H1 (cell line): ENCODE results near the gene EIF4E2. TPM values are rescaled to one million over a fixed set of nuclear protein-coding genes. Genes with fewer than 3 reads are reported as not detected.

Experiments
- CTCF ChIA-PET: fragments of 300-600 bp; sonication (Branson Sonifier 250); formaldehyde crosslinking; loops from one replicate; lab custom pipeline; 2021; ENCODE audit not compliant: partially characterized antibody; lab: Charles Lee
- POLR2A ChIA-PET: fragments of 300-600 bp; sonication (Branson Sonifier 250); formaldehyde crosslinking; loops from one replicate; lab custom pipeline; 2021; ENCODE audit warnings: inconsistent platforms; ENCODE audit not compliant: partially characterized antibody; lab: Charles Lee
- DNase-seq, 2 experiments: peaks; one replicate each; pipeline versions ENCODE4 v3.0.0 to v3.0.0-alpha.2; 2010 to 2022; ENCODE audit warnings: low spot score in 2 of 2, low read depth in 1 of 2, mixed read lengths in 1 of 2
- FAIRE-seq: peaks from 2 replicates; lab custom pipeline; 2011; peaks lifted over from hg19 to GRCh38; lab: Jason Lieb, UNC
- H2AFZ ChIP-seq: 2 replicates; pipeline ENCODE4 v1.8.1; 2012; ENCODE audit warnings: low read length, inconsistent platforms
- H2AK5ac ChIP-seq: 2 replicates; pipeline ENCODE4 v1.6.1; 2013; ENCODE audit warnings: low read depth, low read length
- H2BK120ac ChIP-seq: replicated peaks from 2 replicates; pipeline ENCODE3; 2013; ENCODE audit warnings: low read depth, low read length, inconsistent platforms
- H2BK12ac ChIP-seq: 2 replicates; pipeline ENCODE4 v1.6.1; 2013; ENCODE audit warnings: low read depth, low read length
- H2BK15ac ChIP-seq: 2 replicates; pipeline ENCODE4 v1.6.1; 2013; ENCODE audit warnings: low read length
- H2BK20ac ChIP-seq: 2 replicates; pipeline ENCODE4 v1.6.1; 2013; ENCODE audit warnings: low read length
- H2BK5ac ChIP-seq: 2 replicates; pipeline ENCODE4 v1.6.1; 2013; ENCODE audit warnings: low read depth, low read length
- H3K14ac ChIP-seq: 2 replicates; pipeline ENCODE4 v1.6.1; 2013; ENCODE audit warnings: inconsistent platforms; ENCODE audit not compliant: insufficient read length
- H3K18ac ChIP-seq: 2 replicates; pipeline ENCODE4 v1.6.1; 2013; ENCODE audit warnings: low read length; ENCODE audit errors: extremely low read depth
- H3K23ac ChIP-seq: 2 replicates; pipeline ENCODE4 v1.6.1; 2013; ENCODE audit warnings: inconsistent platforms; ENCODE audit not compliant: insufficient read length
- H3K23me2 ChIP-seq: 2 replicates; pipeline ENCODE4 v1.6.1; 2013; ENCODE audit warnings: low read depth, low read length
- H3K27ac ChIP-seq: 2 replicates; pipeline ENCODE4 v1.6.1; 2011; ENCODE audit warnings: low read depth, low read length, inconsistent platforms
- H3K27me3 ChIP-seq, 4 experiments: replicated peaks in 1 of 4; 1 replicate in 1 of 4; 2 replicates in 3 of 4; pipeline versions ENCODE4 v1.6.1 to v1.8.1; 2011 to 2013; ENCODE audit warnings: low read length in 3 of 4, mild to moderate bottlenecking in 3 of 4, inconsistent platforms in 2 of 4, mixed read lengths in 2 of 4, moderate library complexity in 1 of 4; ENCODE audit not compliant: control insufficient read depth in 3 of 4, insufficient read depth in 3 of 4; ENCODE audit errors: extremely low read depth in 1 of 4
- H3K36me3 ChIP-seq, 4 experiments: 2 replicates each; pipeline versions ENCODE4 v1.6.1 to v1.8.1; 2011 to 2013; ENCODE audit warnings: mild to moderate bottlenecking in 4 of 4, low read length in 3 of 4, moderate library complexity in 2 of 4, control low read depth in 1 of 4, inconsistent platforms in 1 of 4; ENCODE audit not compliant: insufficient read depth in 4 of 4, control insufficient read depth in 2 of 4
- H3K4ac ChIP-seq: replicated peaks from 2 replicates; pipeline ENCODE3; 2013; ENCODE audit warnings: low read length, low read depth, mixed read lengths, inconsistent platforms; ENCODE audit not compliant: insufficient read length
- H3K4me1 ChIP-seq, 4 experiments: replicated peaks in 1 of 4; 1 replicate in 1 of 4; 2 replicates in 3 of 4; pipeline versions ENCODE4 v1.6.1 to v1.8.1; 2011 to 2013; ENCODE audit warnings: low read length in 3 of 4, inconsistent platforms in 2 of 4, mixed read lengths in 1 of 4; ENCODE audit not compliant: insufficient read depth in 4 of 4, control insufficient read depth in 3 of 4
- H3K4me2 ChIP-seq, 2 experiments: 2 replicates each; pipeline versions ENCODE4 v1.6.1 to v1.8.1; 2011 to 2013; ENCODE audit warnings: low read depth in 2 of 2, low read length in 2 of 2, control low read depth in 1 of 2, inconsistent platforms in 1 of 2, mild to moderate bottlenecking in 1 of 2; ENCODE audit not compliant: insufficient read depth in 1 of 2
- H3K4me3 ChIP-seq, 4 experiments: fragments of 200-600, 300-600 bp in 1 of 4; sonication (generic), shearing (Covaris generic), sonication (Bioruptor Twin) in 1 of 4; 2 replicates each; pipeline versions ENCODE4 v1.5.1 to v1.8.1; 2011 to 2016; ENCODE audit warnings: low read length in 4 of 4, low read depth in 3 of 4, control low read depth in 2 of 4, inconsistent platforms in 2 of 4, mild to moderate bottlenecking in 2 of 4, mixed read lengths in 1 of 4, moderate library complexity in 1 of 4; ENCODE audit not compliant: insufficient read depth in 2 of 4; ENCODE audit errors: extremely low read depth in 1 of 4
- H3K56ac ChIP-seq: replicated peaks from 2 replicates; pipeline ENCODE3; 2013; ENCODE audit warnings: low read depth, mild to moderate bottlenecking, mixed read lengths, low read length, inconsistent platforms; ENCODE audit not compliant: insufficient read length
- H3K79me1 ChIP-seq: 2 replicates; pipeline ENCODE4 v1.6.1; 2013; ENCODE audit warnings: low read depth, low read length, control low read depth
- H3K79me2 ChIP-seq, 2 experiments: 2 replicates each; pipeline versions ENCODE4 v1.6.1 to v1.8.1; 2012 to 2013; ENCODE audit warnings: low read length in 2 of 2, mild to moderate bottlenecking in 2 of 2, inconsistent platforms in 1 of 2; ENCODE audit not compliant: insufficient read depth in 2 of 2, control insufficient read depth in 1 of 2
- H3K9ac ChIP-seq, 4 experiments: replicated peaks in 1 of 4; 1 replicate in 1 of 4; 2 replicates in 3 of 4; pipeline versions ENCODE4 v1.6.1 to v1.8.1; 2011 to 2013; ENCODE audit warnings: low read depth in 3 of 4, low read length in 3 of 4, control low read depth in 2 of 4, mild to moderate bottlenecking in 2 of 4, moderate library complexity in 2 of 4, inconsistent platforms in 1 of 4; ENCODE audit errors: extremely low read depth in 1 of 4
- H3K9me3 ChIP-seq, 2 experiments: 2 replicates each; pipeline versions ENCODE4 v1.6.1 to v1.8.1; 2012 to 2013; ENCODE audit warnings: mild to moderate bottlenecking in 2 of 2, moderate library complexity in 2 of 2, control low read depth in 1 of 2, inconsistent platforms in 1 of 2, low read depth in 1 of 2, low read length in 1 of 2, mixed read lengths in 1 of 2; ENCODE audit not compliant: insufficient read depth in 2 of 2
- H4K20me1 ChIP-seq, 2 experiments: replicated peaks in 1 of 2; 2 replicates each; pipeline versions ENCODE3 to v1.8.1; 2011 to 2013; ENCODE audit warnings: inconsistent platforms in 2 of 2, low read length in 2 of 2, mild to moderate bottlenecking in 1 of 2; ENCODE audit not compliant: insufficient read depth in 2 of 2, control insufficient read depth in 1 of 2
- H4K5ac ChIP-seq: 2 replicates; pipeline ENCODE4 v1.6.1; 2013; ENCODE audit warnings: low read length, low read depth, mixed read lengths, inconsistent platforms; ENCODE audit not compliant: insufficient read length
- H4K8ac ChIP-seq: 2 replicates; pipeline ENCODE4 v1.8.0; 2013; ENCODE audit warnings: mild to moderate bottlenecking, moderate library complexity, low read length, inconsistent platforms; ENCODE audit not compliant: insufficient read depth; ENCODE audit errors: extremely low read depth
- H4K91ac ChIP-seq: replicated peaks from 2 replicates; pipeline ENCODE3; 2013; ENCODE audit warnings: low read length, mixed read lengths, inconsistent platforms; ENCODE audit not compliant: insufficient read length
- CBX8 ChIP-seq: fragments of 300-800, 300-1000 bp; sonication (generic); IDR thresholded peaks from 2 replicates; pipeline ENCODE4 v1.7.1; 2016; ENCODE audit warnings: low read depth, low read length, borderline replicate concordance
- CHD1 ChIP-seq: IDR thresholded peaks from 2 replicates; pipeline ENCODE4 v1.6.1; 2012; ENCODE audit warnings: low read depth, low read length, improper control_type of control experiment
- CTBP2 ChIP-seq: IDR thresholded peaks from 2 replicates; pipeline ENCODE4 v1.7.0; 2011; ENCODE audit warnings: borderline replicate concordance, mild to moderate bottlenecking, moderate library complexity, mixed read lengths, low read length; ENCODE audit not compliant: insufficient read depth, insufficient read length
- FOSL1 ChIP-seq: IDR thresholded peaks from 2 replicates; pipeline ENCODE4 v1.6.1; 2011; ENCODE audit warnings: mild to moderate bottlenecking, low read depth, low read length, moderate library complexity; ENCODE audit not compliant: insufficient read depth
- KDM5A ChIP-seq: fragments of 200-600 bp; IDR thresholded peaks from 2 replicates; pipeline ENCODE4 v1.7.1; 2012; ENCODE audit warnings: mild to moderate bottlenecking, low read length, inconsistent platforms, mixed read lengths
- POLR2A ChIP-seq, 2 experiments: IDR thresholded peaks; 1 replicate in 1 of 2; 2 replicates in 1 of 2; pipeline ENCODE4 v1.6.1; 2011; ENCODE audit warnings: low read depth in 2 of 2, low read length in 2 of 2, mild to moderate bottlenecking in 2 of 2; ENCODE audit errors: control extremely low read depth in 1 of 2
- RAD21 ChIP-seq, 2 experiments: IDR thresholded peaks in 1 of 2; conservative IDR thresholded peaks in 1 of 2; 2 replicates each; pipeline ENCODE4 v1.6.1; 2011; ENCODE audit warnings: low read depth in 2 of 2, low read length in 2 of 2, improper control_type of control experiment in 1 of 2, inconsistent platforms in 1 of 2, mild to moderate bottlenecking in 1 of 2, moderate library complexity in 1 of 2
- RBBP5 ChIP-seq: IDR thresholded peaks from 2 replicates; pipeline ENCODE4 v1.7.1; 2012; ENCODE audit warnings: low read depth, mild to moderate bottlenecking, inconsistent platforms, low read length, moderate library complexity, borderline replicate concordance
- SIX5 ChIP-seq: IDR thresholded peaks from 2 replicates; pipeline ENCODE4 v1.6.1; 2011; ENCODE audit warnings: mild to moderate bottlenecking, low read depth, low read length
- SP2 ChIP-seq: IDR thresholded peaks from 2 replicates; pipeline ENCODE4 v1.6.1; 2012; ENCODE audit warnings: mild to moderate bottlenecking, low read length, inconsistent platforms
- SRF ChIP-seq: IDR thresholded peaks from 2 replicates; pipeline ENCODE4 v1.6.1; 2011; ENCODE audit warnings: mild to moderate bottlenecking, low read depth, low read length, moderate library complexity
- TAF1 ChIP-seq: IDR thresholded peaks from 2 replicates; pipeline ENCODE4 v1.6.1; 2011; ENCODE audit warnings: mild to moderate bottlenecking, low read depth, low read length
- TEAD4 ChIP-seq: IDR thresholded peaks from 2 replicates; pipeline ENCODE4 v1.6.1; 2012; ENCODE audit warnings: low read depth, low read length, inconsistent platforms, mixed read lengths
- WGBS, 2 experiments: shearing (Covaris generic) in 1 of 2; methylation state at CpG; one replicate each; pipeline versions ENCODE4 v1.1.6 to v1.1.7; 2013 to 2015; ENCODE audit warnings: low lambda C conversion rate in 2 of 2, mixed read lengths in 2 of 2, inconsistent platforms in 1 of 2, low coverage in 1 of 2, missing lambda C conversion rate in 1 of 2; ENCODE audit not compliant: insufficient replicate concordance in 2 of 2, insufficient coverage in 1 of 2, insufficient read length in 1 of 2; ENCODE audit errors: extremely low coverage in 1 of 2, missing lambda C conversion rate in 1 of 2; 5-methylcytosine and 5-hydroxymethylcytosine counted together
- polyA plus RNA-seq, 7 experiments: library from polyadenylated mRNA; depleted of rRNA in 3 of 7; stranded (reverse) in 5 of 7; unstranded in 2 of 7; fragments of >200 nt in 5 of 7; fragments of 200-250 nt in 2 of 7; gene quantifications; 1 replicate in 5 of 7; 2 replicates in 1 of 7; 4 replicates in 1 of 7; pipeline versions ENCODE4 v1.2.1 to v1.2.3, GENCODE V29; 2011 to 2013; ENCODE audit warnings: missing spikeins in 2 of 7, mixed read lengths in 2 of 7
- total RNA-seq: library from RNA; stranded (reverse); fragmentation: NEBNext Ultra II Directional; extraction: Animal tissue kit (Norgen Biotek cat#: 25700); gene quantifications from 2 replicates; pipeline ENCODE4 v1.2.1, GENCODE V29; 2021
- TF ChIP-seq, protein P1 (sequence below): IDR thresholded peaks from 2 replicates; pipeline ENCODE4 v1.6.1; 2012; ENCODE audit warnings: inconsistent platforms

EIF4E2 gene
- total and polyA plus RNA-seq, 2 of the 8 experiments (the other 6 are each of a cell fraction or from before 2014, with no cell fraction given) = 39.4 to 114 TPM

GRCh38 chr2:232593982-232594381 is 43.5 kb downstream of the EIF4E2 start:
- H3K18ac ChIP-seq = no peak overlapping the region
- no peaks in the 10 kb centered on the region for H3K36me3 ChIP-seq
- H2BK15ac ChIP-seq = no peak overlapping the region
- CTCF ChIA-PET = interaction anchor here (1.1 to 1.9 kb wide), 5 partner anchors 13 to 83 kb away, joined by 3 to 8 read pairs (median 3); no protein-coding TSS in a partner anchor
- no peak overlapping the region for H2BK12ac ChIP-seq
- no peak overlapping the region for H3K9ac ChIP-seq
- H3K4me1 ChIP-seq = peaks cover 0 to 5% (median 0%) of the 10 kb centered on the region in 4 experiments; a peak in 1 of 7 replicates
- no peak overlapping the region for H2AK5ac ChIP-seq
- no peaks in the 10 kb centered on the region for H3K27me3 ChIP-seq
- H2BK20ac ChIP-seq = no peak overlapping the region
- DNase-seq (no peak), FAIRE-seq (no peak)
- no peak overlapping the region for H3K4ac ChIP-seq
- H3K9me3 ChIP-seq = no peaks in the 10 kb centered on the region
- no peak overlapping the region for H3K27ac ChIP-seq
- H4K91ac ChIP-seq = no peak overlapping the region
- no peaks in the 10 kb centered on the region for H4K20me1 ChIP-seq
- H2BK5ac ChIP-seq = no peak overlapping the region
- H3K79me1 ChIP-seq = no peaks in the 10 kb centered on the region
- no peak overlapping the region for H3K4me3 ChIP-seq
- POLR2A ChIA-PET = no interaction called here
- no peak overlapping the region for H4K5ac ChIP-seq
- no peak overlapping the region for H2AFZ ChIP-seq
- H3K56ac ChIP-seq = no peak overlapping the region
- no peak overlapping the region for H3K23ac ChIP-seq
- H3K14ac ChIP-seq = no peak overlapping the region
- H2BK120ac ChIP-seq = no peak overlapping the region
- H4K8ac ChIP-seq = no peak overlapping the region
- WGBS, 2 experiments = 81% methylated on average over 7 of the region's 7 CpGs; no CpG with 5 or more reads in 1 of the 2 experiments
- no peaks in the 10 kb centered on the region for H3K23me2 ChIP-seq
- no peak overlapping the region for H3K4me2 ChIP-seq
- no peaks in the 10 kb centered on the region for H3K79me2 ChIP-seq
- TF ChIP-seq SIX5 (no peak), CBX8 (no peak), SP2 (no peak), FOSL1 (no peak), CTBP2 (no peak), KDM5A (no peak), TAF1 (no peak), TEAD4 (no peak), POLR2A (IDR thresholded peaks at IDR 0.05; ENCODE audit: control extremely low read depth in 1 of 2, low read depth in 2 of 2, low read length in 2 of 2) (no peak), RBBP5 (no peak), RAD21 (IDR thresholded peaks at IDR 0.05 in 1 of 2, conservative IDR thresholded peaks at IDR 0.05 in 1 of 2; ENCODE audit: low read depth in 2 of 2, low read length in 2 of 2) (no peak), CHD1 (no peak), SRF (no peak)
- TF ChIP-seq, protein P1, sequence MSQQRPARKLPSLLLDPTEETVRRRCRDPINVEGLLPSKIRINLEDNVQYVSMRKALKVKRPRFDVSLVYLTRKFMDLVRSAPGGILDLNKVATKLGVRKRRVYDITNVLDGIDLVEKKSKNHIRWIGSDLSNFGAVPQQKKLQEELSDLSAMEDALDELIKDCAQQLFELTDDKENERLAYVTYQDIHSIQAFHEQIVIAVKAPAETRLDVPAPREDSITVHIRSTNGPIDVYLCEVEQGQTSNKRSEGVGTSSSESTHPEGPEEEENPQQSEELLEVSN = no peak
